ENCODE measurements around the gene WFDC2. TPM values are rescaled to one million over a fixed set of nuclear protein-coding genes. Genes with fewer than 3 reads are reported as not detected.

WFDC2 gene
- total RNA-seq, 1 donor from 2014 or later, result 61.3 TPM

DNA sequence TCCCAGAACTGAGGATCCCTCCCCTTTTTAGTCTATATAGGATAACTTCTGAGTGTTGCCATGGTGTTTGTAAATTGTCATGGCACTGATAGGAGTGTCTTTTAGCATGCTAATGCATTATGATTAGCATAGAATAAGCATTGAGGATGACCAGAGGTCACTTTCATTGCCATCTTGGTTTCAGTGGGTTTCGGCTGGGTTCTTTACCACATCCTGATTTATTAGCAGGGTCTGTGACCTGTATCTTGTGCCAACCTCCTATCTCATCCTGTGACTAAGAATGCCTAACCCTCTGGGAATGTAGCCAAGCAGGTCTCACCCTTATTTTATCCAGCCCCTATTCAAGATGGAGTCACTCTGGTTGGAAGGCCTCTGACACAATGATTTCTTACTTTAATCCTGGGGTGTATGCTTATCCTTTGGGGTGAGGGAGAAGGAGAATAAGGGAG, 19.6 kb downstream of the WFDC2 start:
- Mint-ChIP-seq H3K4me3 (no peak overlapping the region), H3K9me3 (no peaks in the 10 kb centered on the region), H3K4me1 (no peaks in the 10 kb centered on the region), H3K27ac (no peak overlapping the region), H3K27me3 (ENCODE audit: low read depth) (peaks cover 3% of the 10 kb centered on the region), H3K36me3 (no peaks in the 10 kb centered on the region)
- TF ChIP-seq CTCF (IDR thresholded peaks at IDR 0.05; ENCODE audit: unreplicated experiment), result no peak
- no peak for DNase-seq (ENCODE audit: low spot score in 2 of 2, unreplicated experiment in 2 of 2)

- Mint-ChIP-seq H3K36me3 (no peaks in the 10 kb centered on the region), H3K27me3 (ENCODE audit: low read depth) (peaks cover 25% of the 10 kb centered on the region), H3K9me3 (no peaks in the 10 kb centered on the region), H3K27ac (no peak overlapping the region), H3K4me1 (no peaks in the 10 kb centered on the region), H3K4me3 (no peak overlapping the region)
- DNase-seq (ENCODE audit: low spot score in 2 of 2, unreplicated experiment in 2 of 2), result no peak
- no peak for TF ChIP-seq CTCF (IDR thresholded peaks at IDR 0.05; ENCODE audit: unreplicated experiment)
Measured at GRCh38 chr20:45495501-45495941, 26.0 kb downstream of the WFDC2 start.

- DNase-seq (ENCODE audit: low spot score in 2 of 2, unreplicated experiment in 2 of 2), result no peak
- no peak for TF ChIP-seq CTCF (IDR thresholded peaks at IDR 0.05; ENCODE audit: unreplicated experiment)
- no peaks in the 10 kb centered on the region for H3K36me3 Mint-ChIP-seq
- no peak overlapping the region for H3K4me3 Mint-ChIP-seq
- H3K9me3 Mint-ChIP-seq, result no peaks in the 10 kb centered on the region
- H3K4me1 Mint-ChIP-seq, result no peaks in the 10 kb centered on the region
- H3K27ac Mint-ChIP-seq, result no peak overlapping the region
- peaks cover 28% of the 10 kb centered on the region for H3K27me3 Mint-ChIP-seq (ENCODE audit: low read depth)
Measured at GRCh38 chr20:45496166-45496565, 26.6 kb downstream of the WFDC2 start.

GRCh38 chr20:45497971-45498494, 28.5 kb downstream of the WFDC2 start:
- no peaks in the 10 kb centered on the region for H3K9me3 Mint-ChIP-seq
- H3K27me3 Mint-ChIP-seq (ENCODE audit: low read depth), result peaks cover 41% of the 10 kb centered on the region
- no peaks in the 10 kb centered on the region for H3K36me3 Mint-ChIP-seq
- no peak overlapping the region for H3K4me3 Mint-ChIP-seq
- H3K27ac Mint-ChIP-seq, result no peak overlapping the region
- H3K4me1 Mint-ChIP-seq, result no peaks in the 10 kb centered on the region
- DNase-seq (ENCODE audit: low spot score in 2 of 2, unreplicated experiment in 2 of 2), result no peak
- no peak for TF ChIP-seq CTCF (IDR thresholded peaks at IDR 0.05; ENCODE audit: unreplicated experiment)

DNA sequence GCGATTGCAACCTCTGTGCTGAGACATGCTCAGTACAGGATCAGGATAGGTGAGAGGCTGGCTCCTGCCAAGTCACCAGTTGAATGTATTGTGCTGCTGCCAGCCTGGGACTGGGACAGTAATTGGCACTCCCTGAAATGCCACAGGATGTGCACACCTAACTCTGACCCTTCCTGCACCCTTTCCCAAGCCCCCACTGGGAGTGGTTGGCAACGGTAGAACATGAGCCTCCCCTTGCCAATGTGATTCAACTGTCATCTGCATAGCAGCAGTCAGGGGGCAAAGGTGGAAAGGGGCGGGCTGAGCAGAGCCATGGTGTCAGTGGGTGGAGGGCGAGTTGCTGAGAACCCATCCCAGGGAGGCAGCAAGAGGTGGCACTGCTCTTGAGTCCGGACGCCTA, 30.5 kb downstream of the WFDC2 start:
- no peak for TF ChIP-seq CTCF (IDR thresholded peaks at IDR 0.05; ENCODE audit: unreplicated experiment)
- Mint-ChIP-seq H3K9me3 (no peaks in the 10 kb centered on the region), H3K36me3 (no peaks in the 10 kb centered on the region), H3K27me3 (ENCODE audit: low read depth) (peaks cover 41% of the 10 kb centered on the region), H3K4me1 (no peaks in the 10 kb centered on the region), H3K4me3 (no peak overlapping the region), H3K27ac (no peak overlapping the region)
- no peak for DNase-seq (ENCODE audit: low spot score in 2 of 2, unreplicated experiment in 2 of 2)

GRCh38 chr20:45501600-45501999, 32.0 kb downstream of the WFDC2 start:
- H3K27ac Mint-ChIP-seq, result no peak overlapping the region
- no peaks in the 10 kb centered on the region for H3K36me3 Mint-ChIP-seq
- no peak overlapping the region for H3K4me3 Mint-ChIP-seq
- H3K9me3 Mint-ChIP-seq, result no peaks in the 10 kb centered on the region
- no peak for DNase-seq (ENCODE audit: low spot score in 2 of 2, unreplicated experiment in 2 of 2)
- TF ChIP-seq CTCF (IDR thresholded peaks at IDR 0.05; ENCODE audit: unreplicated experiment), result no peak
- H3K4me1 Mint-ChIP-seq, result no peaks in the 10 kb centered on the region
- H3K27me3 Mint-ChIP-seq (ENCODE audit: low read depth), result peaks cover 32% of the 10 kb centered on the region

Measured in mesothelial cell of epicardium (in vitro differentiated cells).